GM18498 (cell line): ENCODE data around the gene CARMIL3.
"Not testable (repeated sequence)": the region's sequence is repeated elsewhere in the genome, so short reads cannot be mapped to it uniquely, and the experiment has no call there.

Experiments
- ATAC-seq: cut with Tn5 transposase; IDR thresholded peaks from one replicate; pipeline ENCODE4 v1.9.1; 2021; ENCODE audit warnings: mild to moderate bottlenecking, moderate library complexity; ENCODE audit not compliant: unreplicated experiment

Gene CARMIL3

GRCh38 chr14:24051789-24052655, at the start of gene CARMIL3:
TSS of gene CARMIL3 (plus strand) at chr14:24052009. CDS start at chr14:24052154, 145 bp downstream.
- peak; percentile 78 for ATAC-seq

- peak; percentile 30 for ATAC-seq
These were observed 45.4 kb upstream of the CARMIL3 start for GRCh38 chr14:24006471-24006816.

GRCh38 chr14:24006817-24007652, 44.8 kb upstream of the CARMIL3 start:
- ATAC-seq: peak; percentile 76

- ATAC-seq: no peak
These were observed 40.8 kb upstream of the CARMIL3 start for GRCh38 chr14:24011051-24011450.

- not testable (repeated sequence) for ATAC-seq
These were observed 39.0 kb upstream of the CARMIL3 start for GRCh38 chr14:24012726-24013273.

- ATAC-seq: no peak
These were observed 37.9 kb upstream of the CARMIL3 start for GRCh38 chr14:24013654-24014514.

- ATAC-seq: not testable (repeated sequence)
These were observed 36.1 kb upstream of the CARMIL3 start for GRCh38 chr14:24015745-24016144.

- not testable (repeated sequence) for ATAC-seq
These were observed 32.8 kb upstream of the CARMIL3 start for GRCh38 chr14:24018978-24019377.

GRCh38 chr14:24019944-24020343, 31.9 kb upstream of the CARMIL3 start:
- not testable (repeated sequence) for ATAC-seq

- not testable (repeated sequence) for ATAC-seq
These were observed 31.3 kb upstream of the CARMIL3 start for GRCh38 chr14:24020520-24020919.

GRCh38 chr14:24024939-24025418, 26.8 kb upstream of the CARMIL3 start:
- ATAC-seq: not testable (repeated sequence)

- ATAC-seq: not testable (repeated sequence)
These were observed 22.1 kb upstream of the CARMIL3 start for GRCh38 chr14:24029687-24030086.

GRCh38 chr14:24031331-24031730, 20.5 kb upstream of the CARMIL3 start:
- not testable (repeated sequence) for ATAC-seq

- ATAC-seq: no peak
These were observed 18.9 kb upstream of the CARMIL3 start for GRCh38 chr14:24032727-24033418.

GRCh38 chr14:24035769-24036168, 16.0 kb upstream of the CARMIL3 start:
- peak; percentile 18 for ATAC-seq

GRCh38 chr14:24036169-24036962, 15.4 kb upstream of the CARMIL3 start:
- peak; percentile 65 for ATAC-seq

GRCh38 chr14:24036963-24037657, 14.7 kb upstream of the CARMIL3 start:
- ATAC-seq: peak; percentile 25

- ATAC-seq: no peak
These were observed 14.2 kb upstream of the CARMIL3 start for GRCh38 chr14:24037658-24038037.
